Mesenteric fat pad (tissue), 1 donor: ENCODE results near the gene SSTR4. TPM values are rescaled to one million over a fixed set of nuclear protein-coding genes. Genes with fewer than 3 reads are reported as not detected.

Source experiments
- DNase-seq: peaks from one replicate; pipeline ENCODE4 v3.0.0-alpha.2; 2020; ENCODE audit warnings: low spot score
- total RNA-seq: library from RNA; stranded (reverse); fragmentation: NEBNext Ultra II Directional; extraction: Animal tissue kit (Norgen Biotek cat#: 25700); gene quantifications from one replicate; pipeline ENCODE4 v1.2.1, GENCODE V29; 2021
- donor health status: DM: yes; HTN: yes; CAD: no.

The SSTR4 gene
- total RNA-seq, 1 donor from 2014 or later, result not detected

- DNase-seq, result no peak
Observed at GRCh38 chr20:23063168-23063567, 28.1 kb downstream of the SSTR4 start.

GRCh38 chr20:23063581-23063980, 28.5 kb downstream of the SSTR4 start:
- DNase-seq, result no peak

GRCh38 chr20:23065266-23066201, 30.4 kb downstream of the SSTR4 start:
- no peak for DNase-seq

DNA sequence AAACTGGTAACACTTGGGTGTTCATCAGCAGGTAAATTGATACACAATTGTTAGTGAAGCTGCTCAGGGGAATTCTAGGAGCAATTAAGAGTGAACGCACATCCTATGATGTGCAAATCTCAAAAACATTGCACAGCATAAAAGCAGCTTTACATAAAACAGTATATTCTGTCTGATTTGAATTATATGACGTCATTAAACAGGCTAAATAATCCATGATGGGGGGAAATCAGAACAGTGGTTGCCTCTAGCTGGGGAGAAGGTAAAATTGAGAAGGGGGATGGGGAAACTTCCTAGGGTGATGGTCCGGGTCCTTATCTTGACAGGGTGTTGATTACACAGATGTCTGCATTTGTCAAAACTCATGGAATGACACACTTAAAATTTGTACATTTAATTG, 31.7 kb downstream of the SSTR4 start:
- DNase-seq, result no peak

GRCh38 chr20:23068283-23068682, 33.2 kb downstream of the SSTR4 start:
- DNase-seq, result no peak

DNA sequence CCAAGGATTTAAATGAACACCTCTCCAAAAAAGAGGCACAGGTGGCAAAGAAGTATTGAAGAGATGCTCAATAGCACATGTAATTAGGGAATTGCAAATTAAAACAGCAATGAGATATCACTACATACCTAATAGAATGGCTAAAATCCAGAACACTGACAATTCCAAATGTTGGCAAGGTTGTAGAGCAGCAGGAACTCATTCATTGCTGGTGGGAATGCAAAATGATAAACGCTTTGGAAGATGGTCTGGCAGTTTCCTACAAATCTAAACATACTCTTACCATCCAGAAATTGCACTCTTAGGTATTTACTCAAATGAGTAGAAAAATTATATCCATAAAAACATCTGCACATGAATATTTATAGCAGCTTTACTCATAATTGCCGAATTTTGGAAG, 34.0 kb downstream of the SSTR4 start:
- no peak for DNase-seq

DNA sequence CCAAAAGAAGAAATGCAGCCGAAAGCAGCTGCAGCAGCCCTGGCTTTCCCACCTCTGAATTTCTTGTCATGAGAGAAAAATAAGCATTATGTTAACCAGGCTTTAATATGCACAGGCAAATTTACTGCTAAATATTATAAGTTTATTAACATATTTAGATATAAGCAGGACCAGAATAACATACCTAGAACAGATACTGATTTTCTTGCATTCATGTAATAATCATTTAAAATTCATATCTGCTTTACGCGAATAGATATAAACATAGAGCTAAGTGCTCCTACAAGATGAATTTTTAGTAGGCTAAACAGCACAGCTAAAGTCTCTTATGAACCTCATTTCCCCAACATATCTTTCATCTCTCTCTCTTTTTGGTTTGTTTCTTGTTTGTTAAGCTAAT, 36.3 kb downstream of the SSTR4 start:
- DNase-seq, result no peak

- DNase-seq, result no peak
Observed at GRCh38 chr20:23071996-23072395, 36.9 kb downstream of the SSTR4 start.

- DNase-seq, result no peak
Observed at GRCh38 chr20:23072892-23073586, 37.9 kb downstream of the SSTR4 start.

DNA sequence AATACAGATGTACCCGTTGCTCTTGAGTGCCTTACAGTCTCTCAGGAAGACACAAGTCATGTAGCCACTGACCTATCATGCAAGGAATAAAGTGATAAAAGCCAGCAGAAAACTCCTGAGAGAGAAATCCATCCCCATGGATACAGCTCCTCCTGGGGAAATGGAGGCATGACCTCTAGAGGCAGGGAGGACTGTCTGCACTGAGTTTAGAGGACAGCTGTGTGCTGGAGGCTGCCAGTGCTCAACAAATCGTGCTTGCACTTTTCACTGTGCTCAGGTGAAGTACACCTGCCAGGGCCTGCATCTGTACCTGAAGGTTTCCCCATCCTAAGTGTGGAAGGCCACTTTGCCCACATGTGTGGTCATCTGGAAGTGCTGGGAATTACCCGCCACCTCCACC, 38.9 kb downstream of the SSTR4 start:
- no peak for DNase-seq

DNA sequence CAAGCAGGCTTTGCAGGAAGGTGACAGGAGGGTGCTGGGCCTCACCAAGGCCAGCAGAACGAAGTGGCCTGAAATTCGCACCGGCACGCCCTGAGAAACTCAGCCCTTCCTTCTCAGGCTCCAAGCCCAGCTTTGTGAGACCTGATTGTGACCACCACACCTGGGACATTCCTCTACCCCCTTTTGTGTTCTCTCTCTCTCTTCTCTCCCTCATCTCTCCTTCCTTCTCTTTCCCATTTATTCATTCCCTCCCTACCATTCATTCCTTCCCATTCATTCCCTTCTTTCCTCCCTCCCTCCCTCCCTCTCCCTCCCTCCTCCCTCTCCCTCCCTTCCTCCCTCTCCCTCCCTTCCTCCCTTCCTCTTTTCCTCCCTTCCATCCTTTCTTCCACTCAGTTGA, 42.2 kb downstream of the SSTR4 start:
- DNase-seq, result no peak

DNA sequence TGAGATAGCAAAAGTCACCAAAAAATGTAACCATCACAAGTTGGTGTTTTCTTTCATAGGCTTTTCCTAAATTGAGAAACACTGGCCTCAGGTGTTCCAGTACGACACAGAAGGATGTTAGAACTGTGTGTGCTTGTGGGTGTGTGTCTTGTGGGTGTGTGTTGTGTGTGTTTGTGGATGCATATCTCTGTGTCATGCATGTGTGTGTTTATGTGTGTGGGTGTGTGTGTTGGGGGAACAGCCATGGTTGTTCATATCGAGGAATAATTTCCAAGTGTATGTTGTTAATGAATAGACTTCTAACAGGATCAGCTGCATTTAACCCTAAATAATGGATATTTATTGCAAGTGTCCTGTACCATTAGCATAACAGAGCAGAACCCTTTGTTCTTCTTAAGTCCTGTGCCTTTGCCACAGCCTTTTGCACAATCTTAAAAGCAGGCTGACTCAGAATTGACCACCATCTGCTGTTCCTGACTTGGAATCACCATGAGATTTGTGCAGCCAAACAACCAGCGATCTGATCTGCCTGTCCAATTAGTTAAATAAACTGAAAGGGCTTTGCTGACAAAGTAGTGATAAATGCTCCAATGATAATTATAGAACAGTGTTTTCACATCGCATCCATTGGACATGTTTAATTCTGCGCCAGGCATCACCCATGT, 43.4 kb downstream of the SSTR4 start:
- no peak for DNase-seq

DNA sequence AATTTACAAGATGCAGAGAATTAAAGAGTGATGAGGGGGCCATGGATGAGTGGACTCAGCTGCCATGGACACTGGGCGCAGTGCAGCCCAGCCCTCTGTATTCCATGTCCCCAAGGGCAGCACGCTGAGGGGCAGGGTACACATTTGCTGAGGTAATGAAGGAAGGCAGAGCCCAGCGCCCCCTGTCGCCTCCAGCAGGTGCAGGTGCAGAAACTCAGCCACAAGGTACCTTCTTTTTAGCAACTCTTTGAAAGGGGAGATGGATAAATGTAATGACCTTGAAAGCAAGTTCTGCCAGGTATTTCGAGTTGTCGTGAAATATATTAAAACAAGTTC, 43.9 kb downstream of the SSTR4 start:
- DNase-seq, result no peak

- no peak for DNase-seq
Observed at GRCh38 chr20:23079926-23080325, 44.8 kb downstream of the SSTR4 start.

- no peak for DNase-seq
Observed at GRCh38 chr20:23080521-23080920, 45.4 kb downstream of the SSTR4 start.

DNA sequence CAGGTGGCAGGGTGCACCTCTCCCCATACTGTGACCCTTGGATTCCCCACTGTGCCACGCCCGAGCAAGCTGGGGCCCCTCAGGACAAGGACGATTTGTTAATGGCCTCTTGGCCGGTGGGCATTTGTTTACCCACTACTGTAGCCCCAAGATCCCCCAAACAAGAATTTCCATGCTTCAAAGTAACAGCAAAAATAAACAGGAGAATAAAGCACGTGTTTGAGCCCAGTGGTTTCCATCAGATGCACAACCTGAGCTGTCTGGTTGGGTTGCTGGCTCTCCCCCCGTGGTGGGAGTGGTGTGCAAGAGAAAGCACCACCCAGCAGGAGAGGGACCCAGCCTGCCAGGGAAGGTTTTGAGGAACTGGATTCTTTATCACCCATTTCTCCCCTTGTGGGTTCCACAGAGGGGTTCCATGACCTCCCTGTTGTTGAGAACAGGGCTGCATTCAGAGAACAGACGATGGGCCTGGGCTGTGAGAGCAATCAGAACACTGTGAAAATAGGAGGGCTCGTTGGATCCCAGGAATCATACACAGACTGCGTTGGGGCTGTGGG, 46.2 kb downstream of the SSTR4 start:
- no peak for DNase-seq

DNA sequence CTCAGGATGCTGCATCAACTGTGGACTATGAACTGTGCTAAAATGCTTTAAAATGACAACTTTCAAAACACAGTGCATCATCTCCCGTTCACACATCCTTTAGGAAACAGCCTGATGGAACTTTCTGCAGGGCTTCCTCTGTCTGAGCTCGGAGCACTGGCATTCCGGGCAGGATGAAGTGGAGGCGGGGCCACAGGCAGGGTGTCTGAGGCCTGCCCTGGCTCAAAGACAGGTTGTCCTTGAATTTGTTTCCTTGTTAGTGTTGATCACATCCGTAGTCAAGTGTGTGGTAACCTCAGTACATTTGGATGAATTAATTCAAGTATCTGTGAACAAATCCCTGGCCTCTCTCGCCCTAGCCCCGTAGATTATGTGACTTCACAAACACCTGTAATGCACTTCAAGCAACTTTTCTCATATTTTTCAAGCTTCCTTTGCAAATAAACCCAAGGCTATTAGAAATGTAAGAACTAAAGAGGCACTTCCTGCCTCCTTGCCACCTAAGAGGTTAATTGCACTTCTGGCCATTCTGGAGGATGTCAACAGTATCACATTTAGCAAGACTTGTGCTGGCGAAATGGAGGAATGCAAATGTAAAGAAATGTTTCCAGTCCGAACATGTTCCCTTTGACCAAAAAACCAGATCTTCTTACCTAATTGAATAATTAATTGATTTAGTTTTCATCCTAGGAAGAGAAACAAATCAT, 47.9 kb downstream of the SSTR4 start:
- DNase-seq, result no peak

- DNase-seq, result no peak
Observed at GRCh38 chr20:23083553-23084220, 48.6 kb downstream of the SSTR4 start.

DNA sequence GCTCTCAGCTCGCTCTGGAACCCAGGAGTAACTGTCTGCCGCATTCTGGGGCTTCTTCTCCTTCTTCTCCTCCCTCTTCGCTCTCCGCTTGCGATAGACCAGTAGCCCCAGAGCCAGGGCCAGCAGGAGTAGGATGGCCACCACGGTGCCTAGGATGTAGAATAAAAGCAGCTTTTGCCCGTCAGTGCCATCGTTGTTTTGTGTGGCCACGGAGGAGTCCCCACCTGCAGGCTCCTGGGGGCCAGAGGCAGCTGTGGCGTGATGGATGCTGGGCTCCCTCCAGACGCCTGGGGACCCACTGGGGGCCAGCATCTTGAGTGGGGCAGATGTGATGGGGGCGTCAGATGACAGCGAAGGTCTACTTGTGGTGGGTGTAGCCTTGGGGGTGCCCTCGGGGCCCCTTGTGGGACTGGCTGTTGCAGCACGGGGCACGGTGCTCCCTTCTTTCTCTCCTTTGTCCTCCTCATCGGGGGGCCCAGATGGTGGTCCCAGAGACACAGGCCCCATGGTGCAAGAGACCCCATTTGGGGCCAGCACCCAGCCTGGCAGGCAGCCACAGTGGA, 49.3 kb downstream of the SSTR4 start:
- DNase-seq, result no peak

DNA sequence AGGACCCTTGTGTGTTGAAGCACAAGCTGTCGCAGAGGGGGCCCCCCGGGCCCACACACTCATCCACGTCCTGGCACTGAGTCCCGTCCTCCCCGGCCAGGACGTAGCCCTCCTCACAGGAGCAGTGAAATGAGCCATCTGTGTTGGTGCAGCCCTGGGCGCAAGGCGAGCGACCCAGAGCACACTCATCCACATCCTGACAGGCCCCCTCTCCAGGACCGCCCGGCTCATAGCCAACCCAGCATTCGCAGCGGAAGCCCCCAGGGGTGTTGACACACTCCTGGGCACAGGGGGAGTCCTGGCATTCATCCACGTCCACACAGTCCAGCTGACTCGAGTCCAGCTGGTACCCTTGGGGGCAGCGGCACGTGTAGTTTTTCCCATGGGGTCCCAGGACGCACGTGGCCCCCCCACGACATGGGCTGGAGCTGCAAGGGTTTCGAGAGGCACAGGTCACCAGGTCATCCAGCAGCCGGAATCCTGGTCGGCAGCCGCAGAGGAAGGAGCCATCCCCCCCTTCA, 49.8 kb downstream of the SSTR4 start:
- no peak for DNase-seq
